Fibroblast of skin of left quadriceps (primary cell): Measurements from ENCODE around the gene AGAP5.
"Not testable (repeated sequence)": the region's sequence is repeated elsewhere in the genome, so short reads cannot be mapped to it uniquely, and the experiment has no call there.

Experiments
- DNase-seq, 2 experiments: peaks; one replicate each; pipeline ENCODE4 v3.0.0-alpha.2; 2013; ENCODE audit warnings: low read depth in 2 of 2

Gene AGAP5

DNA sequence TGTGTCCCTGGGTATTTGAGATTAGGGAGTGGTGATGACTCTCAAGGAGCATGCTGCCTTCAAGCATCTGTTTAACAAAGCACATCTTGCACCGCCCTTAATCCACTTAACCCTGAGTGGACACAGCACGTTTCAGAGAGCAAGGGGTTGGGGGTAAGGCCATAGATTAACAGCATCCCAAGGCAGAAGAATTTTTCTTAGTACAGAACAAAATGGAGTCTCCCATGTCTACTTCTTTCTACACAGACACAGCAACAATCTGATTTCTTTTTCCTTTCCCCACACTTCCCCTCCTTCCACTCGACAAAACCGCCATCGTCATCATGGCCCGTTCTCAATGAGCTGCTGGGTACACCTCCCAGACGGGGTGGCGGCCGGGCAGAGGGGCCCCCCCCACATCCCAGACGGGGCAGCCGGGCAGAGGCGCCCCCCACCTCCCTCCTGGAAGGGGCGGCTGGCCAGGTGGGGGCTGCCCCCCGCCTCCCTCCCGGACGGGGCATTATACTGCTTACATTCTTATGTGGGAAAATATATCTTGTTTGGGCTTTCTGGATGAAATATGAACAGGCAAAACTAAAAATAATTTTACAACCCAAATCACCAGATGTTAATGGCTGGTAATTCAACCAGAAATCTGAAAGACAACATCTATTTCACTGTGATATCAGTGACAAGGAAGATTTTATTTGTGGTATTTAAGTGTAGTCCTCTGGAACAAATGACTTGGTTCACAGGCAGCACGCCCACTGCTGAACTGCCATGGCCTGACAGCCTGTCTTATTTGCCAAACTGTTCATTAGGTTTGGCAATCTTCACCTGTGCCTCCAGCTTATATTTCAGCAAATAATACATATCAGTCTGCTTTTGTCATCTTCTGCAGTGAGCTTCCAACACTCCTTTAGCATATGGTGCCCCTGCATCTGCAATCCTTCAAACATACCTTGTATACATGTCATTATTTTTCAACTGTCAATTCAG, 17.6 kb upstream of the AGAP5 start:
- not testable (repeated sequence) for DNase-seq

DNA sequence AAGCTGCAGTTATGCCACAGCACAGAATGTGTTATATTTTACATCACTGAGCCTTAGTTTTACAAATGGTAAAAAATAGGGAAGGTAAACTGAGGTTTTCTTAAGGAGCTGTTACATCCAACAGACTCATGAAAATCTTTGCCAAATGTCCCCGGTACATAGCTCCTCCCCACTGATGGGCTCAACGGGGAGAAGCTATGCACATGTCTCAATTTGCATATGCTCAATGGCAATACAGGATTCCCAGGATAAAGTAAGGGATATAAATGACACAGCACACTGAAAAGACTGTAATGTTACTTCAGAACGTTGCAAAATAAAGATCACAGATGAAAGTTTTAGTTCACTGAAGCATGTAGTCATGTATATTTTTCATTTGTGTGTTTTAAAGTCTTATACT, 16.6 kb upstream of the AGAP5 start:
- not testable (repeated sequence) for DNase-seq

DNA sequence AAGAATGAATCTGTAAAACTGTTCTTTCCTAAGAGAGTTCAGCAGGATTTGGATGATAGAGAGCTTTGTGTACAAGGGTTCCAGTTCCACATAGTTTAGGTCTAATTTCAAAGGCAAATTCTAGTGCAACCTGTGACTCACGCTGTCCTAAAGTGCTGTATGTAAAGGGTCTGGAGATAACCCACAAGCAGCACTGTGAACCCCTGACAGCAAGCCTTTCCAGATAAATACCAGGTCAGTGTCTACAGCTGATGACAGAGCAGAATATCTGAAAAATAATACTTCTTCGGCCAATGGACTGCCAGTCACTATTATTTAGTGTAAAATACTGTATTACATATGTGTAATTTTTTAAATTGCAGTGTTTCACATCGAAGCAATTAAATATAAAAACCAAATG, 16.0 kb upstream of the AGAP5 start:
- not testable (repeated sequence) for DNase-seq

DNA sequence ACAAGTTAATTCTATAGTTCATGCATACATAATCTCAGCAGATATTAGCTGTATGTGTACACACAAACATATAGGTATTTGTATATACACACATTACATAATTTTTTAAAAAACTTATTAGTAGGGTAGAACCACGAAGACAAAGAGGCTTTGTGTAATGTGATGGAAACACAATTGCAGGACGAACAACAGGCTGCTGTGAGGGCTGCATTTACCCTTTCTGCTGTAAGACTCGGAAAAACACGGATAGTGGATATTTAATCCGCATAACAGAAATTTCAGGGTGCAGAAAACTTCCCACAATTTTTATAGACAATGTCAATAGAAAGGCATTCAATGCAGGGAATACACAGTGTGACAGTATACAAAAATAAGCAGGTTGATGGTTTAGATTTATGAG, 13.8 kb upstream of the AGAP5 start:
- not testable (repeated sequence) for DNase-seq

DNA sequence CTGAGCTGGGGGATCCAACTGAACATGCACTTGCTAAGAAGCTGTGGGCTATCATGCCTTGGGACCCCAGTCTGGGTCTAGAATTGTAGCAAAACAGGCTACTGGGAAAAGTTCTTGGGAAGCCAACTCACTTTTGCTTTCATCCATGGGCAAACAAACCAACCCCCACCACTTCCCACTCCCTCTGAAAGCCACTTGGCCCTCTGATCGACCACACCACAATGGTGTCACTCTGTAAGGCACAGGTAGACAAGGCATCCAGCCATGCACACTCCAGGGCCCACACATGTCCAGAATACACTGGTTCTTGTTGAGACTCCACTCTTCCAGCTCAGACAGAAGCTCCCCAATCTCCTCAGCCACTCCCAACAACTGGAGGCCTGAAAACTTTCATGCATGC, 10.2 kb upstream of the AGAP5 start:
- not testable (repeated sequence) for DNase-seq

DNA sequence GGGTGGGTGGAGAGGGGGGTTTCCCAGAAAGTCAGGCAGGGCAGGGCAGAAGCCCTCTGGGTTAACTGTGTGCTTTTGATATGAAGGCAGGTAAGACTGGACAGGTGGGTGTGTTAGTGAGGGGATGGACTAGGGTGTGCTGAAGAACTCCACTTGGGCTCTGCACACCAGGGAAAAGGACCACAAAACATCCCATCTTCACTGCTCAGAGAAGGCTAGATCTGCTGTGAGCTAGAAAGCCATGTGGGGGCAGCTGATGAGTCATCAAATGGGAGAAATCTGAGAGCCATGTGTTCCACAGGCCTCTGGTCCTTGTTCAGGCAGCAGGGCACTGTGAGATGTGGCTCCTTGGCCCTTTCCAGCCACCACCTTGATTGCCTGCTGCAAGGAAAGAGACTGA, 9.7 kb upstream of the AGAP5 start:
- DNase-seq: not testable (repeated sequence)

DNA sequence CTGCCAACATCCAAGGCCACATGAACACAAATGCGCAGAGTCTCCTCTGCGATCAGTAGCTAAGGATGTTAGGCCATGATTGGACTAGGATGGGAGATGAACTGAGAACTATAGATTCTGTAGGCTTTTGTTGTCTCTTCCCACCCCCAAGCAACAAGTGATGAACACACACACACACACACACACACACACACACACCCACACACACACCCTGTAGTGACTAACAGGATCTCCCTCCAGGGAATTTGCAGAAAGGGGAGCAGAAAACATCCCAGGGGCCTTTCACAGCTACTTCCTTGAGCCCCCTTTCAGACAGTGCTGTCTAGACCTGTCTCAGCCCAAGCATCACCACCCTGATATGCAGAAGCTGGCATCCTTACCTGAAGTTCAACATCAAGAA, 8.6 kb upstream of the AGAP5 start:
- DNase-seq: not testable (repeated sequence)

DNA sequence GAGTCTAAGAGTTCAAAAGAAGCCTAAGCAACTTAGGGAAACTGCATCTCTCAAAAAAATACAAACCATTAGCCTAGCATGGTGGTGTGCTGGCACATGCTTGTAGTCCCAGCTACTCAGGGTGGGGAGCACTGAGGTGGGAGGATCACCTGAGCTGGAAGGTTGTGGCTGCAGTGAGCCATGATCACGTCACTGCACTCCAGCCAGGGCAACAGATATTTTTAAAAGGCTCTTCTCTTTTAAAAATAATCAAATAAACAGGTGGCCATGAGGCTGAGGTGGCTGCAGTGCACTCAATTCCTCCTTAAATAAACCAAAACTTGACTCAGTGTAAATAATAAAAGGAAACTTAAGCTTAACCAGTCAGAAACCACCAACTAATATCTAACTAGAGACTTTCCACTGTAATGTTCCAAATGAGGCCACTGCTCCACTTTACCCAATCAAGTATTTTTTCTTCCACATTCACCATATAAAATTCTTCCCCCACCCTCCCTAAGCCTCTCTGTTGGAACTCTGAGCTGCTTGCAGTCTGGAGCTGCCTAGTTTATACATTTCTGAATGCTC, 7.7 kb upstream of the AGAP5 start:
- DNase-seq: not testable (repeated sequence)

DNA sequence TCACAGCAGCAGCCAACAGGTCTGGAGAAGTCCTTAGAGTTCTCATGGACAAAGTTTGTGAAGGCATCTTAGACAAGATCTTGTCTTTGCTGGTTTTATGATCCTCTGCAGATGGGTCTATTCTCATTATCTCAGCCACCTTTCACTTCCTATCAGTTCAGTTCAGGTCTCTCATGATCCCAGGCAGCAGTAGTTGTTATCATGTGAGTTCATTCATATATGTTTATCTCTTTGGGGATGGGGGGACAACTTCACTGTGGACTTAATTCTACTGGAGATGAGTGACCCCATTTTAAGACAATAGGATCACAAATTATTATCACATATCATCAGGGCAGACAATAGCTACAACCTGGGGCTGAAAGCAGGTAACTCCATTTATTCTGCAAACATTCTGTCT, 6.0 kb upstream of the AGAP5 start:
- not testable (repeated sequence) for DNase-seq

DNA sequence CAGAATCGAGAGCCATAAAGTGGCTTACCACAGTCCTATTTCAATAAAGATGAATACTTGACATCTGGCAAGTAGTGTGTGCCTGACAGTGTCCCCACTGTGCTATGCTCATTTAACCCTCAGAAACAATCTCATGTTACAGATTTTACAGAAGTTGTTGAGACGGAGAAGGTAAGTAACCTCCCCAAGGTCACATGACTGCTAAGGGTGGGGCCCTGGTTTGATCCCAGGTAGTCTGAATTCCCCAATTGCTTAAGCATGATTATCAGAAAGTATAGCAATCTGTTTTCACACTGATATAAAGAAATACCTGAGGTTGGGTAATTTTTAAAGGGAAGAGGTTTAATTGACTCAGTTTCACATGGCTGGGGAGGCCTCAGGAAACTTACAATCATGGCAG, 910 bp upstream of the AGAP5 start:
- not testable (repeated sequence) for DNase-seq

DNA sequence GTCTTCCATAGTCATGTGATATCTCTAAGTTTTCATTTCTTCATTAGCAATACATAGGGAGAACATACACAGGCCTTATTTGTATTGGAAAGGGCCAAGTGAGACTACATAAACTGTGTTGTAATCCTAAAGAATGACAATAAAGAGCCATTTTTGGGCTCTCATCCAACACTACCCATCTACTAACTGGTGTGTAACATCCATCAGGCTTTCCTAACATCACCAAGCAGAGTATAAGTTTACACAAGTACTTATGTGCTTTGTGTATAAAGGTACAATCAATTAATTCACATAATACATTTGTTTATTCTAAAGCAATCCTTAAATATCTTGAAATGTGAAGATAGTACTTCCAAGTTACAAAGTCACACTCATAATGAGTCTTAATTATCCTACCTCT, 2.6 kb downstream of the AGAP5 start:
- DNase-seq: not testable (repeated sequence)

DNA sequence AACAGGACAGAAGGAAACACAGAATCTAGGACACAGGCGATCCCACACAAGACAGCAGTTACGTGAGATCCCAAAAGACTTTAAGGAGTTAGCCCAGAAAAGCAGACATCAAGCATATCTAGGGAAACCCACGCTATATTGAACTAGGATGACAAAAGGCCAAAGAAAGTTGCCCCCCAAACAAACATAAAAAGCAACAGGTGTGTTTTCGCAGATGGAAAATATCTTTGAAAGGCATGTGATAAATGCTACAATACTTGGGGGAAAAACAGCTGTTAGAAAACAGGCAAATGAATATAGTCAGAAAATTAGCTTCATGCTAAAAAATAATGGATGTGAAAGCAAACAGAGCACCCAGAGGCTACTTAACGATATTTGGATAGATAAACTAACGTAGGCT, 7.2 kb downstream of the AGAP5 start:
- not testable (repeated sequence) for DNase-seq

DNA sequence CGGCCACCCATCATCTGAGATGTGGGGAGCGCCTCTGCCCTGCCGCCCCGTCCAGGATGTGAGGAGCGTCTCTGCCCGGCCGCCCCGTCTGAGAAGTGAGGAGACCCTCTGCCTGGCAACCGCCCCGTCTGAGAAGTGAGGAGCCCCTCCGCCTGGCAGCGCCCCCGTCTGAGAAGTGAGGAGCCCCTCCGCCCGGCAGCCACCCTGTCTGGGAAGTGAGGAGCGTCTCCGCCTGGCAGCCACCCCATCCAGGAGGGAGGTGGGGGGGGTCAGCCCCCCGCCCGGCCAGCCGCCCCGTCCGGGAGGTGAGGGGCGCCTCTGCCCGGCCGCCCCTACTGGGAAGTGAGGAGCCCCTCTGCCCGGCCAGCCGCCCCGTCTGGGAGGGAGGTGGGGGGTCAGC, 8.3 kb downstream of the AGAP5 start:
- DNase-seq: not testable (repeated sequence)

DNA sequence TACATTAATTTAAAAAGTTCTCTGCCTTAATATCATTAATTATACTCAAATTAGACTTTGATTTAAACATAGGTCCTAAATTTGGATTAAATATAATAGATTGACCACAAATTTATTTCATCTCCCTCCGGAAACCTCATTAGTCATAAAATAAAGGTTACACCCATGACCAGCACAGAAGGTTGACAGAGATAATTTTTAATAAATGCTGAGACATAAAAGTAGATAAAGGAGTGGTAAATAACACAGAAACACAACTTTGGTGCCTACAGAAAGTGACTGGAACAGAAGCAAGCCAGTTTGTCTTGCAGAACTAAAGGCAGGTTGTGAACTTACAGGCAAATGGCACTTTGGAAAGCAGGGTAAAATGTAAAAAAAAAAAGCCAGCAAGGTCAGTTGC, 10.3 kb downstream of the AGAP5 start:
- not testable (repeated sequence) for DNase-seq

DNA sequence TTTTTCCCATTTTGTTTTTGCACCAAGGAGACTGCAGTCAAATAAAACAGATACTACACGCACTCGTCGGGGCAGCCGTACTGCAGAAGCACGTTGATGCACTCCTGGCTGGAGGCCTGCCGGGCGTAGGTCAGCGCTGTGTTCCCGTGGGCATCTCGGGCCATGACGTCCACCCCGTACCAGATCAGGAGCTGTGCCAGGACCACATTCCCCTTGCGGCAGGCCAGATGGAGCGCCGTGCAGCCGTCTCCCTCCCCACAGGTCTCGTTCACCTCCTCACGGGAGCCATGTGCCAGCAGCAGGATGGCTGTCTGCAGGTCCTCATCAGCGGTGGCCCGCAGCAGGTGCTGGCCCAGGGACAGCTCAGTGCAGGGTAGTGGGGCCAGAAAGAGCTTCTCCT, 23.4 kb downstream of the AGAP5 start:
- DNase-seq: not testable (repeated sequence)

DNA sequence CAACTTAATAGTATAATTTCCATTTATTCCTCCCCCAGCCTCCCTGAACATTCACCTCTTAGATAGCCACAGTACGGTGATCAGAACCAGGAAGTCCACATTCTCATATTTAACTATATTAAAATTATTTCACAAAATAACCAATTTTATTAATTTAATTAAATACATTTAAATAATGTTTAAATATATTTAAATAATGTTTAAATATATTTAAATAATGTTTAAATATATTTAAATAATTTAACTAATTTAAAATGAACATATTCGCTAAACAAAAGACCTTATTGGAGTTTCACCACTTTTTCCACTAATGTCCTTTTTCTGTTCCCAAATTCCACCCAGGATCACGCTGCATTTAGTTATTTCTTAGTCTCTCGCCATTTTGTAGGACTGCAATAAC, 29.5 kb downstream of the AGAP5 start:
- DNase-seq: not testable (repeated sequence)

DNA sequence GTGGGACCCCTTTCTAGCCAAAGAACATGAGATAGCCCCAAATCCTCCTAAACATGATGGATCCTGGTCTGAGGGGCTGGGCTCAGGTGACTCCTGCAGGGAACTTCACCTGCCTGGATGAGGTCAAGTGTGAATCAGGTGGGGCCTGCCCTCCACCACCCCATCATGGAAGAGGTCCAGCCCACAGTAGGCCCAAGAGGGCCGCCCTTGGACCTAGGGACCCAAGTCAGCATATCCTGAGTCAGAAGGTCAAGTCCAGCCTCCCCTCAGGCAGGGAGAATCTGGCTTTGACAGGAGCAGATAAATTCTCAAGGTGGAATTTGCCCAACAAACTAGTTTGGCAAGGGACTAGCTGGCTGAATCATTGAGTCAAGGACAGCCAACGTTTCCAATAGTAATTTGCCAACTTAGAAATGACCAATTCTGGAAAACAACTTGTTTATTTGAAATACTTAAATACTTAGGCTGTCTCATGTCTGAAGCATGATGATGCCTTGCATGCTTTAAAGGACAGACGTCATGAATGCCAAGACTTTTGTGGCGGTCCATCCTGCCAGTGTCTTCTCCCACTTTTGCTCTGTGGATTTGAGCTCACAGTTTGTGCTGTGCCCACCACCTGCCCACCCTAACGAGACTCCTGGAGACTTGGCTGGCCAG, 31.6 kb downstream of the AGAP5 start:
- not testable (repeated sequence) for DNase-seq

DNA sequence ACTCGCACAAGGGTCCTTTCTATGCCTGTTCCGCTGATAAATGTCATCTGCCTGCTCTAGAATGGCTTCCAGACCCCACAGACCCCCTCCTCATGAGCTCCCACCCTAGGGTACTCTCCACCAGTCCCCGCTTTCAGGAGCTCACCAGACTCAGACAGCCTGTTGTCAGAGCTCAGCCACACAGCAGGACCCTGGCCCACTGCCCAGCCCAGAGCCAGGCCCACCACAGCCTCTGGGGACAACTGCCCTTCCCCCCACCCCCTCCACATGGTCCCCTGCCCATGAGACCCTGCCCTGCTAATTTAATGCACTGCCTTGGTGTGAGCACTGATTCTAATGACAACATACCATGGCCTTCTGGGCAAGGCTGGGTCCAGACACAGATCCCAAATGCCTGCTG, 32.3 kb downstream of the AGAP5 start:
- DNase-seq: not testable (repeated sequence)

DNA sequence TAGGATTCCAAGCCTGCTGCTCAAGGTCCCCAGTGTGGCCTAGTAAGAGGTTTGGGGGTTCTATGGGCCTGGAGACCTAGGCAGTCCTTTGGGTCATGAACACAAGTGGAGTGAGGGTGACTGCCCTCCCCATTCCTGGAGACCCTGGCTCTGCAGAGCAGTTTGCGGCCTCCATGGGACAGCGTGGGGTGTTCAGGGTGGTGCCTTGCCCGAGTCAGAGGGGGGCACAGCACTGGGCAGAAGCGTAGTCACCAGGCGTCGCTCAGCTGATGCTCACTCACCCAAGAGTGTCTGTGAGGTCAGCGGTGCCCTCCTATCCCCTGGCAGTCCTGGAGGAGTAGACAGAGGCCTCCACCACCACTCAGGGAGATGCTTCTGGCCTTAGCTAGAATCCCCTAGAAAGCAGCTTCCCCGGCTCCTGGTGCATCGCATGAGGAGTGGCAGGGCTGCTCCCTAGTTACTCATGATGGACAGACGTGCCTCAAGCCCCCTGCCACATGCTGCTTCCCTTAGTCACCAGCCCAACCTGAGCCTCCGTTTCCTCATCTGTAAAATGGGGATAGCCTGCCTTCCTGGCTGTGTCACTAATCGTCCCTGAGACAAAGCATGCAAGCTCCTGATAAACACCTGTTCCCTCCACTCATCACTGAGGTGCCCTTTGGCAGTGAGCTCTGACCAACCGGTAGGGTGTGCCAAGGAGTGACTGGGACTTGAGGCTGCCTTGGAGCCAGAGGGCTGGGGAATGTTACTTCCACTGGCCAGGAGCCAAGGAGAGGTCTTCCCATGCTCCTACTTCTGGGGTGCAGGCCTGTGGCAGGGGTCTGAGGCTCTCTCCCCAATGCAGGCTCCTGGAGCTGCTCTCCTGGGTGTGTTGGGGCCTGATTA, 33.5 kb downstream of the AGAP5 start:
- not testable (repeated sequence) for DNase-seq

DNA sequence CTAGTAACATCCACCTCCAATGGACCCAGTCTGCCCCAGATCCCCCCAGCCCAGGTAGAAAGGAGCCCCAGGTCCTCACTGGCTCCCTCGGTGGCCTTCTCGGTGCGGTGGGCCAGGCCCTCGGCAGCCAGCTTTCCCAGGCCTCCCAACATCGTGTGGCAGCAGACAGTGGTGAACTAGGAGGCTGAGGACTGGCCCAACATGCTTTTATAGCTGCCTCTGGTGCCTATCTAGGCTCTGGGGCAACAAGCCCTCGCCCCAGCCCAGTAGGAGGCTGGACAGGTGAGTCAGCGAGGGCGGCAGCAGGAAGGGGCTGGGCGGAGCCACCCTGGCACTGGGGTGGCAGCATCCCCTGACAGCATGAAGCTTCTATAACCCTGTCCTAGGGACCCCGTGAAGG, 34.3 kb downstream of the AGAP5 start:
- DNase-seq: not testable (repeated sequence)

DNA sequence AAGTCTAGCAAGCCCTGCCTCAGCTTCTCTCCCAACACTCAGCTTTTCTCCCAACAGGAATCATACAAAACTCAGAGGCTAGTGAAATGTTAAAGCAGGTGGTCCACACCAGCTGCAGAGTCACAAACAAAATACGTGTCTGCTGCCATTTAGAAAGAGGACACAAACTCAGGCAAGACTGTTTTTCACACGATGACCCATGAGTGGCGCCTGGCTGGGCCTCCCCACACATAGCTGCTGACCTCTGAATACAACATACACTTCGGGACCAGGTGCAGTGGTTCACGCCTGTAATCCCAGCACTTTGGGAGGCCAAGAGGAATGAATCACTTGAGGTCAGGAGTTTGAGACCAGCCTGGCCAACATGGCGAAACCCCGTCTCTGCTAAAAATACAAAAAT, 35.2 kb downstream of the AGAP5 start:
- not testable (repeated sequence) for DNase-seq

DNA sequence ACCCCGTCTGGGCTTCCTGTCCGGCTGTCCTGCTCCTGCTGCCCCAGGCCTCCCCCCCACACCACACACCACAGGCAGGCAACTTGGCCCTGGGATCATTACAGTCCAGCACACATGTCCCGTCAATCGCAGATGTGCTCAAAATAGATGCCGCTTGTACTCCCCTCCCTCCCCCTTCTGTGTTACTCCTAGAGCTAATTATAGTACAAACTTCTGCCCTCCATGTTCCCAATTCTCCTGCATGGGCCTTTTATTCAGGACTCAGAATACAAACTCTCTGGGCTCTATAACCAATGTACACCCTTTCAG, 42.0 kb downstream of the AGAP5 start, which contains the start of gene SYNPO2L:
Gene SYNPO2L (minus strand): TSS at position 40 of the 309 bp plus-strand sequence. CDS start 107 bp downstream, outside the sequence.
- DNase-seq: no peak
